HG02798 (cell line): ENCODE data around the gene TPR.
A peak's percentile ranks its signal among the peaks of the same experiment; 100 is the strongest.
"Not testable (repeated sequence)": the region's sequence is repeated elsewhere in the genome, so short reads cannot be mapped to it uniquely, and the experiment has no call there.

Experiments
- ATAC-seq: cut with Tn5 transposase; IDR thresholded peaks from one replicate; pipeline ENCODE4 v1.9.1; 2021; ENCODE audit warnings: mild to moderate bottlenecking; ENCODE audit not compliant: unreplicated experiment, poor library complexity

TPR gene

GRCh38 chr1:186375152-186375928 lies at the start of gene TPR, which contains the start of gene ODR4:
Gene TPR, minus strand, starts transcription at chr1:186375253. Its CDS starts 225 bp downstream, at chr1:186375028.
Gene ODR4, plus strand, starts transcription at chr1:186375838. Its CDS starts 3,948 bp downstream, at chr1:186379786.
- peak; percentile 86 for ATAC-seq

GRCh38 chr1:186424539-186424938 lies 49.5 kb upstream of the TPR start:
- no peak for ATAC-seq

GRCh38 chr1:186421446-186421845 lies 46.4 kb upstream of the TPR start:
- peak; percentile 4 for ATAC-seq

- peak; percentile 97 for ATAC-seq
Measured at GRCh38 chr1:186420923-186421322, 45.9 kb upstream of the TPR start.

DNA sequence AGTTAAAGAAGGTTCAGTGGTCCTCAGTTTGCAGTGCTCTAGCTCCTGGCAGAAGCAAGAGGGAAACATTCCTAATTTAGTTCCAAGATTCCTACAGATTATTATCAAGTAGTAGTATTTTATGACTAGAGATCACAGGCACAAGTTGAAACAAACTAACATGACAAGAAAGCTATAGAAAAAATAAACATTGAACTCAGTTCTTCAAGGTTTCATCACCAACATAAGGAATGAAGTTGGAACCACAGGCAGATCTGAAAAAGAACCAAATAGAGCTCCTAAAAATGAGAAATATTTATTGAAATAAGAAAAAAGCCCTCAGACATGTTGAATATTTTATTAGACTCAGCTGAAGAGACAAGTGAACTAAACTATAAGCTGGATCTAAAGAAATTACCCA lies 45.3 kb upstream of the TPR start:
- no peak for ATAC-seq

GRCh38 chr1:186418503-186418902 lies 43.5 kb upstream of the TPR start:
- ATAC-seq, result no peak

GRCh38 chr1:186413319-186413718 lies 38.3 kb upstream of the TPR start:
- ATAC-seq, result no peak

DNA sequence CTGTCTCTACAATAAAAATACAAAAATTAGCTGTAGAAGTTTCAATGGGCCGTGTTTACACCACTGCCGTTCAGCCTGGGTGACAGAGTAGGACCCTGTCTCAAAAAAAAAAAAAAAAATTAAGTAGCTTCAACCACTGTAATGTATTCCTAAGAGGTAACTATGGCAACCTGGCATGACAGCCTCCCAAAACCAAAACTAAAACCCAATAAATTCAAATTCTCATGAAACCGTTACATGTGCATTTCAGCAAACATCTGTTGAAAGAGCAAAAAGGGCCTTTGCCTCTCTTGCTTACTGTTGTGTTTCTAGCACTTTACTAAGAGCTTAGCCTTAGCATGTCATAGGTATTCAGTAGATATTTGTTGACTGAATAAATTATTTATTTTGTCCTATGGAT lies 34.0 kb upstream of the TPR start:
- peak; percentile 74 for ATAC-seq

DNA sequence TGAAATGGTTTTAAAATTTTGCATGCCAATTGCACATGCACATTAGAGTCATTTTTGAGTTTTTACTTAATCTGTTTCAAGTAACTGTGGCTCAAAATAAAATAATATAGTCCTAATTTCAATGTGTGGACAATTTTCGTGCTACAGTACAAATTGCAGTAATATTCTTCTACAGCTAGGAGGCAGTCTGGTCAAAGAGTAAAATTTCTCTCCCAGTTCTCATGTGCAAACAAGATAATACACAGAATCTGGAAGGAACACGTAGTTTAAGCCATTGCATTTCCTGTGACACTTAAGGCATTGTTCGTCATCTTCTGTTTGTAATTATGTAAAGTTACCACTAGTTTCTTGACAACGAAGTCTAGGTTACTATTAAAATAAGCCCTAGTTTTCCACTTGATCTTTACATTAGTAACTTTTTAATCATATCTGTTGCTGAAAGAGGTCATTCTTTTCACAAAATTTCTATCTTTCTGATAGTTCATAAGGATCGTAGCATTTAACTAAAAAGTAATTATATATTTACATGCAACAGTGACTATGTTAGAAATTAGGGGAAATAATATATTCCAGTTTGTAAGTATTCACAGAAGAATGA lies 29.5 kb upstream of the TPR start:
- ATAC-seq, result peak; percentile 64

DNA sequence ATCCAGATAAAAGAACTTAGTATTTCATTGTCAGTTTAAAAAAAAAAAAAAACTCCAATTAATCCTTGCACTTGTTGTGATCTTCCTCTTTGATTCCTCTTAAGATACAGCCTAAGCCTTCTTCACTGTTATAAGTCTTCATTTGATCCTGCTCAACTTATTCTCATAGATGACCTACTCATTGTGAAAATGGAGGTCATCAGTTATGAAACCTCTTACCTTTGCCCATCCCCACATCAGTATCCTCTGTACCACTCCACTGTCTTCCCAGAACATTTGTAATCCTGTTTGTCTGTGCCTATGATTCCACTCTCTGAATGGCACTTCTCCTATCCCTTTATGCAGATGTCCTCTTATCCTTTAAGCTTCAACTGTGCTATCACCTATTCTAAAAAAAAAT lies 28.6 kb upstream of the TPR start:
- no peak for ATAC-seq

DNA sequence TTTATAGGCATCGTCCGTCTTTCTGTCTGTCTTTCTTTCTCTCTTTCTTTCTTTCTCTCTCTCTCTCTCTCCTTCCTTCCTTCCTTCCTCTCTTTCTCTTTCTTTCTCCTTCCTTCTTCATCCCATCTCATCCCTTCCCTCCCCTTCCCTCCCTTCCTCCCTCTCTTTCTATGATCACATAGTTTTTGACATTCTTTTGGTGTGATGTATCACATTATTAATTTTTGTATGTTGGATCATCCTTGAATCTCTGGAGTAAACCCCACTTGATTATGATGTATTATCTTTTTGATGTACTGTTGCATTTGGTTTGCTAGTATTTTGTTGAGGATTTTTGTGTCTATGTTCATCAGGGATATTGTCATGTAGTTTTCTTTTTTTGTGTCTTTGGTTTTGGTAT lies 26.4 kb upstream of the TPR start:
- ATAC-seq, result not testable (repeated sequence)

DNA sequence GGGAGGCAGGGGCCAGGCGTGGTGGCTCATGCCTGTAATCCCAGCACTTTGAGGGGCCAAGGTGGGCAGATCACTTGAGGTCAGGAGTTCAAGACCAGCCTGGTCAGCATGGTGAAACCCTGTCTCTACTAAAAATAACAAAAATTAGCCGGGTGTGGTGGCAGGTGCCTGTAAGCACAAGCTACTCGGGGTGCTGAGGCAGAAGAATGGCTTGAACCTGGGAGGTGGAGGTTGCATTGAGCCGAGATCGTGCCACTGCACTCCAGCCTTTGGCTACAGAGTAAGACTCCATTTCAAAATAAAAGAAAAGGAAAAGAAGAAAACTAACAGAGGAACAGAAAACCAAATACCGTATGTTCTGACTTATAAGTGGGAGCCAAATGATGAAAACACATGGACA lies 17.7 kb upstream of the TPR start:
- ATAC-seq, result not testable (repeated sequence)

DNA sequence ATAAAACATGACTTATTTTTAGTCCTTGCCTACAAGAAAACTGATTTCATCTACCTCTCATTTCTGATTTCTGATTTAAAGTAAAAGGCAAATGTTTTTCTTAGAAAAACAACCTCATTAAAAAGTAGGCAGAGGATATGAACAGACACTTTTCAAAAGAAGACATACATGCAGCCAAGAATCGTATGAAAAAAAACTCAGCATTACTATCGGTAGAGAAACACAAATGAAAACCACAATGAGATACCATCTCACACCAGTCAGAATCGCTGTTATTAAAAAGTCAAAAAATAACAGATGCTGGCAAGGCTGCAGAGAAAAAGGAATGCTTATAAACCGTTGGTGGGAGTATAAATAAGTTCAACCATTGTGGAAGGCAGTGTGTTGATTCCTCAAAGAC lies 16.8 kb upstream of the TPR start:
- ATAC-seq, result no peak

- ATAC-seq, result no peak
Measured at GRCh38 chr1:186390925-186391324, 15.9 kb upstream of the TPR start.

GRCh38 chr1:186386725-186387383 lies 11.8 kb upstream of the TPR start:
- ATAC-seq, result no peak

GRCh38 chr1:186375929-186376319 lies 871 bp upstream of the TPR start:
- no peak for ATAC-seq

DNA sequence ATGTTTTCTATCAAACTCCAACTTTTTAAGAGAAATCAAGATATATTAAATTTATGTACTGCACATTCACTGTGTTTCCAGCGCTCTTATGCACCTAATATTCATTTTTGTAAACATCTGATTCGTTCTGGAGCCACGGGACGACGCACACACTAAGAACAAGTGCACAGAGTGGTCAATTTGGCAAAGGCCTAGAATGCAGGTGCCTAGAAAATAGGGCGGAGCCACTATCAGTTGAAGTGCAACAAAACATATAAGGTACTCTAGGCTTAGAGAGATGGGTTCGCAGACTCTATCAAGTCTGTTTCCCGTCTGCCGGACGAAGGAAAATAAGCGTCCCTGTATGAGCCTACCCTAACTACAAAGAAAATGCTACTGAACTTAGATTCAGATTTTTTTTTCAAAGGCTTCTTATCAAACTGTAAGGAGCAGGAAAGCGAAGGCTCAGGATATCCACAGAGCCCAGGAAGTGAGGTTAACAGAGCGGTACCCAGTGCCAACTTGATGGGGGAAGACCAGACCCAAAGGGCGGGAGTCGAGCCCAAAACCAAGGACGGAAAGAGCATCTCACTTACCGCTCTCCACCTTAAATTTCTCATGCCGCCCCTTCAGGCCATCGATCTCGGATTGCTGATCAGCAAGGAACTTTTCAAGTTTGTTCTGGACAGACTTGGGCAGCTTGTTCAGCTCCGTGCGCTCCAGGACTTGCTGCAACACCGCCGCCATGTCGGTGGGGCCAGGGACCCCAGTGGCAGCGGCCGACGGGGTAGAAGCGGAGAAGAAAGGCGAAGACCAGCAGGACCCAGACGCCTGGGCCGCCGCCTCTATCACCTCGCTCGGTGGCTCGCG lies 526 bp downstream of the TPR start:
- peak; percentile 21 for ATAC-seq

DNA sequence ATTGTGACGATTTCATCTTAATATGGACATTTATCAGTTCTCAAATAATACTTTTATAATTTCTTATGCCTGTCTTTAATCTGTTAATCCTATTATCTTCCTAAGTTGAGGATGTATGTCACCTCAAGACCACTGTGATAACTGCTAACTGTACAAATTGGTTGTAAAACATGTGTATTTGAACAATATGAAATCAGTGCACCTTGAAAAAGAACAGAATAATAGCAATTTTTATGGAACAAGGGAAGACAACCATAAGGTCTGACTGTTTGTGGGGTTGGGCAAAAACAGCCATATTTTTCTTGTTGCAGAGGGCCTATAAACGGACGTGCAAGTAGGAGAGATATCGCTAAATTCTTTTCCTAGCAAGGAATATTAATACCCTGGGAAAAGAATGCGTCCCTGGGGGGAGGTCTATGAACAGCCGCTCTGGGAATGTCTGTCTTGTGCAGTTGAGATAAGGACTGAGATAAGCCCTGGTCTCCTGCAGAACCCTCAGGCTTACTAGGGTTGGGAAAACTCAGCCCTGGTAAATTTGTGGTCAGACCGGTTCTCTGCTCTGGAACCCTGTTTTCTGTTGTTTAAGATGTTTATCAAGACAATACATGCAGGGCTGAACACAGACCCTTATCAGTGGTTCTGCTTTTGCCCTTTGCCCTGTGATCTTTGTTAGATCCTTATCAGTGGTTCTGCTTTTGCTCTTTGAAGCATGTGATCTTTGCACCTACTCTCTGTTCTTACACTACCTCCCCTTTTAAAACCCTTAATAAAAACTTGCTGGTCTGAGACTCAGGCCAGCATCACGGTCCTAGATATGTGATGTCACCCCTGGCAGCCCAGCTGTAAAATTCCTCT lies 27.0 kb downstream of the TPR start:
- not testable (repeated sequence) for ATAC-seq

GRCh38 chr1:186340772-186341171 lies 34.3 kb downstream of the TPR start:
- ATAC-seq, result no peak

DNA sequence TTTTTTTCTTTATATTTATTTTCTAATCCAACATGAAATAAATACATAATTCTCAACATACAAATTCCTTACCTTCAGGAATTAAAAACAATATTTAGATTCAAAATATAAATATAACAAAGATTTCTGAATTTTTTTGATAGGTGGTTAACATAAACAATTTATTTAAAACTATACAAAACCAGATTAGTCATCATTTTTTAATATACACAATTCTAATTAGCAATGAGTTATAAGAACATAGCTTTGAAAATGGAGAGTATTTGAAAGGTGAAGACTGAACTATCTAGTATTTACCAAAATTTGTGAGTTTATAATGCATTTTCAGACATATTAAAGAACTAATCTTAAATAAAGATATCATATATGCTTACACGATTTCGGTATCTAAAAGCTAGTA lies 37.5 kb downstream of the TPR start:
- no peak for ATAC-seq
